Midbrain (tissue), 1 donor: ENCODE data around the gene RAB6A.
A peak's percentile ranks its signal among the peaks of the same experiment; 100 is the strongest.

ENCODE experiments used
- DNase-seq: peaks from one replicate; lab custom pipeline; 2025; lab: John Stamatoyannopoulos, UW

RAB6A gene

GRCh38 chr11:73653996-73654395 is 106.9 kb downstream of the RAB6A start:
- no peak for DNase-seq

GRCh38 chr11:73652856-73653559 is 107.9 kb downstream of the RAB6A start:
- DNase-seq: no peak

DNA sequence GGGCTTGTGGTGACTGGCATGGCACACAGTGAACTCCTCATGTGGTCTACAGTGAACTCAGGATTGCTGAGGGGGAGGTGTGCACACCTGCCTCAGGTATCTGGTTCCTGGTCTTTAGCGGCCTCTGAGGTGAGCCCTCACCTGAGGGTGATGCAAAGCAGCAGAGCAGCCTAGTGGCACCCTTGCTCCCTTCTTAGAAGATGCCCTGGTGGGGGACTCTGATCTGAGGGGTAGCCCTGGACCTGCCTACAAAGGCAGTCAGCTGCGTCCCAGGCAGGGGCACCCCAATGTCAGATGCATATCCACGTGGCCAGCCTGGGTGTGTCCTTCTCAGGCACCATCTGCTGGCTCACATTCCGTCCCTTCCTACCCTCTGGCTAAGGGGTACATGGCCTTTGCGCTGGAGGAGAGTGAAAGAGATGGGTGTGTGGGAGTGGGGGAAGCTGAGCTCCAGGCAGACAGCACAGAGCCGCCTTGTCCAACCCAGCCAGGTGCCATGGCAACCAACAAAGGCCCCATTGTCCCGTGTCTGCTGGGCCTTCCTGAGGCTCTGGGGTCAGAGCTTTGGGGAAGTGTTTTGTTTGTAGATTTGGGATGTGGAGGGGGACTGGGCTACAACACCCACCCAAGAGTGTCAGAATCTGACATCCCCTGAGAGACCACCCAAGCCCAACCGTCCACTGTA is 108.7 kb downstream of the RAB6A start:
- DNase-seq: peak; percentile 93

DNA sequence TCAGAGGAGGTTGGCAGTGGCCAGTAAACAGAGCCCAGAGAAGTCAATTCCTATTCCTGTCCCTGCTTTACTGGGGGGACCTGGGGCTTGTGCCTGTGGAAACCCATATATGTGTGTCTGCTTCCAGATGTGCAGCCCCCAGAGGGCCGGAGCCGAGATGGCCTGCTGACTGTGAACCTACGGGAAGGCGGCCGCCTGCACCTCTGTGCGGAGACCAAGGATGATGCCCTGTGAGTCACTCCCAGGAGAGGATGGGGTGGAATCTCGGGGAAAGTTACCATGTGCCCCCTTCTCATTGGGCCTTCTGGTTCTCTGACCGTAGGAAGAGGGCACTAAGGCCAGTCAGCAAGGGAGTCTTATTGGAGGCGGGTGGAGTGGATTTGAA is 109.2 kb downstream of the RAB6A start:
- DNase-seq: no peak

- no peak for DNase-seq
These were observed 109.6 kb downstream of the RAB6A start for GRCh38 chr11:73651252-73651651.

DNA sequence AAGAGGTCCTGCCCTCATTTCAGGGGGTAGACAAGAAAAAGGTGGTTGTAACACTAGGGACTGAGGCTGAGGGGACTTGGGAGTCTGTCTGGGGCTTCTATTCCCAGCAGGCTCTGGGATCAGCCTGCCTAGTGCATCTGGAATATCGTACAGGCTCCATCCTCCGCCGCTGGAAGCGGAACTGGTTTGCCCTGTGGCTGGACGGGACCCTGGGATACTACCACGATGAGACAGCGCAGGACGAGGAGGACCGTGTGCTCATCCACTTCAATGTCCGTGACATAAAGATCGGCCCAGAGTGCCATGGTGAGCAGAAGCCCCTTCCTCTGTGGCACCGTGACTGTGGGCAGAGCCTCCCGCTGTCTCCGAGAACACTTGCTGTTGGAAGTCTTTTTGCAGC is 110.5 kb downstream of the RAB6A start:
- DNase-seq: no peak

GRCh38 chr11:73649206-73649605 is 111.7 kb downstream of the RAB6A start:
- DNase-seq: peak; percentile 61

GRCh38 chr11:73648571-73649046 is 112.3 kb downstream of the RAB6A start:
- peak; percentile 66 for DNase-seq

GRCh38 chr11:73648121-73648520 is 112.8 kb downstream of the RAB6A start:
- DNase-seq: no peak

DNA sequence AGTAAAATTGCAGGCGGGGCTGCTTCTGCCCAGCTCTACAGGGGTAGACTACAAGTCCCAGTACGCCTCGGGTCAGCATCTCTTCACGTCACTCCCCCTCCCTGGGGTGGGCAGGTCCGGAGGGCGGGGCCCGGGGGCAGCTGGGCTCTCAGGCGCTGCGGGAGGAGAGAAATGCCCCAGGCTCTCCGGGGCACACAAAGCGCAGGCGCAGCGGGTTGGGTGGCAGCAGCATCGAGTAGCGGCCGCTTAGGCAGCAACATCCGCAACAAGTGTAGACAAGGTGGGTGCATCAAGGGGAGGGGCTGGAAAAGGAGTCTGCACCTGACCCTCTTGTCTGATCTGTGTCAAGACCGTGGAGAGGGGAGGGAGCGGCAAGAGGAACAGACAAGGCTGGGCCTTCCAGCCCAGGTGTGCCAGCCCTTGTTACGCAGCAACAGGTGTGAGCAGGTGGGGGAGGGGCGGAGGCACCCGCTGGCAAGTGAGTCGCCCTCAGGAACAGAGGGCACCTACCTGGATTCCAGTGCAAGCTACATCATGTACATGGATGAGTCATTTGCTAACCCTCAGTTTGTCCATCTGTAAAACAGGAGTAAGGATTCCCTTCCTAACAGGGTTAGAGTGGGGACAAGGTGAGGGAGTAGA is 113.3 kb downstream of the RAB6A start:
- peak; percentile 97 for DNase-seq

DNA sequence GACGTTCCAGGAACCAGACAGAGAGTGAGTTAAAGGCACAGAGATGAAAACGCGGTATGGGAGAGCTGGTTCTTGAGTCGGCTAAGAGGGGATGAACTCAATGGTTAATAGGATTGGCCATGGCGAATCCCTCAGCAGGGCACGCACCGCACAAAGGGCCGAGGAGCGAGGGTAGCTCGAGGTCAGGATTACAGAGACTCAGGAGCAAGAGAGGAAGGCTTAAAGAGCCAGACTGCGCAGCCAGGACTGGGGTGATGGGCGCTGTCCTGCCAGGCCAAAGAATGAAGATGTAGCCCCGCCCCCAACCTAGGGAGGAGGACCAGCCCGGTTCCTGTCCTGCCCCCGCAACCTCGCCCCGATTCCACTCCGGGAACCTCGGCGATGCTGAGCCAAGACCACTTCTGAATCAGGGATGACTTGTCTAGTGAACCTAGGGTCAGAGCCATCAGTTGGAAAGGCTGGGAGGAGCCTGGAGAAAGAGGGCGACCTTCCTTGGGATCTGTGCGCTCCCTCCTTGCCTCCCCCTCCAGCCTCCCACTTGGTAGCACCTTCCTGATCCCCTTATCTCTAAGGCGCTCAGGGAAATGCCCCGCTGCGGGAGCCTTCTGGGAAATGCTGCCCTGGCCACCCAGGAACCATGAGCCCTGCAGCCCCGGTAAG is 114.8 kb downstream of the RAB6A start, which contains the start of gene PLEKHB1:
Gene PLEKHB1 (plus strand): TSS at position 610 of the 660 bp plus-strand sequence. CDS start 28 bp downstream, at position 638.
- DNase-seq: no peak

- peak; percentile 12 for DNase-seq
These were observed 115.5 kb downstream of the RAB6A start for GRCh38 chr11:73645121-73645969.

- DNase-seq: no peak
These were observed 119.2 kb downstream of the RAB6A start for GRCh38 chr11:73641668-73642067.

DNA sequence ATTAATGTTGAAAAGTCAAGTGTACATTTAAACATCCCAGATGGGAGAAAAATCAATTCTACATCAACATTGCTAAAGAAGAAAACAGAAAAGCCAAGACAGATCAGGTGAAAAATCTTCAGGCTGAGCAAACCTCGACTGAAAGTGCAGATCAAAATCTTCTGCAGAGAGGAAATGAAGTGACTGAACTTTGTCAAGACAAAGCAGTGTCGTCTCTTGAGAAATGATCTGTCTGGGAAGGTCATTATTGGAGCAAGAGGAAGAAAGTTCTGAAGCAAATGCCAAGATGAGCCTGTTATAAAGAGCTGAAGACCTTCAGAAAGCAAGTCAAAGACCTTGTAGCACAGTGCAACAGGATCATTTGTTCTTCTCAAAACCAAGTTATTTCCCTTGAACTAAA is 120.3 kb downstream of the RAB6A start:
- no peak for DNase-seq

- DNase-seq: no peak
These were observed 123.9 kb downstream of the RAB6A start for GRCh38 chr11:73637012-73637411.

- DNase-seq: no peak
These were observed 124.6 kb downstream of the RAB6A start for GRCh38 chr11:73636249-73636648.

- DNase-seq: no peak
These were observed 125.2 kb downstream of the RAB6A start for GRCh38 chr11:73635721-73636120.

GRCh38 chr11:73633999-73634398 is 126.9 kb downstream of the RAB6A start:
- DNase-seq: no peak

- DNase-seq: no peak
These were observed 127.9 kb downstream of the RAB6A start for GRCh38 chr11:73632996-73633395.

DNA sequence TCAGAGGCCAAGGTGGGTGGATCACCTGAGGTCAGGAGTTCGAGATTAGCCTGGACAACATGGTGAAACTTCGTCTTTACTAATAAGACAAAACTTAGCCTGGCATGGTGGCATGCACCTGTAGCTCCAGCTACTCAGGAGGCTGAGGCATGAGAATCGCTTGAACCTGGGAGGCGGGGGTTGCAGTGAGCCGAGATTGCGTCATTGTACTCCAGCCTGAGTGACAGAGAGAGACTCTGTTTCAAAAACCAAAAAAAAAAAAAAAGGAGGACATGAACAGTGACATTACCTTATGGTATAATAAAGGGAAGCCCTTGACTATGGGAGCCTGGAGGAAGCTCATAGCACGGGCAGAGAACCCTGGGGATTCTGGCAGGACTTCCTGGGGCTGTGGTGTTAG is 131.0 kb downstream of the RAB6A start:
- DNase-seq: no peak

GRCh38 chr11:73625696-73626318 is 135.1 kb downstream of the RAB6A start:
- peak; percentile 86 for DNase-seq
